Liver (tissue), 9 donors: ENCODE data around the gene NOSIP. TPM values are rescaled to one million over a fixed set of nuclear protein-coding genes. Genes with fewer than 3 reads are reported as not detected.

Experiments used
- DNase-seq: peaks from one replicate; pipeline ENCODE4 v3.0.0-alpha.2; 2017; ENCODE audit warnings: low spot score
- H3K27ac ChIP-seq, 2 donors: one replicate each; pipeline ENCODE4 v1.7.0; 2013; ENCODE audit warnings: inconsistent platforms in 2 of 2, low read length in 2 of 2, control low read depth in 1 of 2, low read depth in 1 of 2, mild to moderate bottlenecking in 1 of 2
- H3K27me3 ChIP-seq, 4 donors: one replicate each; pipeline versions ENCODE4 v1.6.1 to v1.7.0; 2013; ENCODE audit warnings: low read length in 3 of 4, inconsistent platforms in 1 of 4, mild to moderate bottlenecking in 1 of 4, moderate library complexity in 1 of 4; ENCODE audit not compliant: control insufficient read depth in 4 of 4, insufficient read depth in 4 of 4
- H3K36me3 ChIP-seq, 4 donors: one replicate each; pipeline versions ENCODE4 v1.6.1 to v1.7.0; 2013; ENCODE audit warnings: low read length in 3 of 4, mild to moderate bottlenecking in 3 of 4, low read depth in 1 of 4, moderate library complexity in 1 of 4; ENCODE audit not compliant: control insufficient read depth in 4 of 4, insufficient read depth in 3 of 4
- H3K4me1 ChIP-seq, 4 donors: one replicate each; pipeline versions ENCODE4 v1.6.1 to v1.7.0; 2013; ENCODE audit warnings: low read length in 3 of 4, mild to moderate bottlenecking in 3 of 4, moderate library complexity in 1 of 4; ENCODE audit not compliant: control insufficient read depth in 4 of 4, insufficient read depth in 4 of 4
- H3K4me3 ChIP-seq, 3 donors: one replicate each; pipeline versions ENCODE4 v1.6.1 to v1.7.0; 2013; ENCODE audit warnings: low read length in 3 of 3, control low read depth in 1 of 3, low read depth in 1 of 3, mild to moderate bottlenecking in 1 of 3
- H3K9ac ChIP-seq, 2 donors: one replicate each; pipeline ENCODE4 v1.7.0; 2013; ENCODE audit warnings: low read length in 2 of 2, mild to moderate bottlenecking in 2 of 2, moderate library complexity in 2 of 2, control low read depth in 1 of 2, low read depth in 1 of 2
- H3K9me3 ChIP-seq, 4 donors: one replicate each; pipeline versions ENCODE4 v1.6.1 to v1.7.0; 2013; ENCODE audit warnings: low read length in 3 of 4; ENCODE audit not compliant: control insufficient read depth in 4 of 4
- ATF3 ChIP-seq: IDR thresholded peaks from 2 replicates; pipeline ENCODE4 v1.6.1; 2016; ENCODE audit warnings: antibody characterized with exemption
- FOXA1 ChIP-seq: IDR thresholded peaks from 2 replicates; pipeline ENCODE4 v1.6.1; 2016; ENCODE audit warnings: antibody characterized with exemption
- FOXA2 ChIP-seq: IDR thresholded peaks from 2 replicates; pipeline ENCODE4 v1.6.1; 2016; ENCODE audit warnings: antibody characterized with exemption
- GABPA ChIP-seq, 2 donors: IDR thresholded peaks in 1 of 2; conservative IDR thresholded peaks in 1 of 2; 2 replicates each; pipeline ENCODE4 v1.6.1; 2016; ENCODE audit warnings: antibody characterized with exemption in 2 of 2, mild to moderate bottlenecking in 1 of 2, moderate library complexity in 1 of 2
- HNF4G ChIP-seq: IDR thresholded peaks from 2 replicates; pipeline ENCODE4 v1.6.1; 2016; ENCODE audit warnings: antibody characterized with exemption
- JUND ChIP-seq, 2 donors: IDR thresholded peaks; 2 replicates each; pipeline ENCODE4 v1.6.1; 2016; ENCODE audit warnings: antibody characterized with exemption in 2 of 2
- NR2F2 ChIP-seq: IDR thresholded peaks from 2 replicates; pipeline ENCODE4 v1.6.1; 2016; ENCODE audit warnings: antibody characterized with exemption
- TAF1 ChIP-seq: conservative IDR thresholded peaks from 2 replicates; pipeline ENCODE4 v1.6.1; 2016; ENCODE audit warnings: antibody characterized with exemption, mild to moderate bottlenecking
- YY1 ChIP-seq: IDR thresholded peaks from 2 replicates; pipeline ENCODE4 v1.6.1; 2016; ENCODE audit warnings: antibody characterized with exemption, mild to moderate bottlenecking
- ZBTB33 ChIP-seq: IDR thresholded peaks from 2 replicates; pipeline ENCODE4 v1.6.1; 2016; ENCODE audit warnings: antibody characterized with exemption
- WGBS: extraction: QIAGEN DNeasy Blood & Tissue Kit; methylation state at CpG from one replicate; pipeline ENCODE4 v1.1.7; 2013; 5-methylcytosine and 5-hydroxymethylcytosine counted together
- polyA plus RNA-seq, 2 donors: library from polyadenylated mRNA; stranded (reverse) in 1 of 2; unstranded in 1 of 2; fragments of 200-250 nt in 1 of 2; fragments of >200 nt in 1 of 2; fragmentation: Nextera tagmentation in 1 of 2; extraction: Ambion mirVana in 1 of 2; gene quantifications; one replicate each; pipeline versions ENCODE4 v1.2.1 to v1.2.3, GENCODE V29; 2013 to 2015
- total RNA-seq, 2 donors: library from RNA; depleted of rRNA; stranded (reverse); fragments of >200 nt; gene quantifications; one replicate each; pipeline ENCODE4 v1.2.3, GENCODE V29; 2014
- TF ChIP-seq, protein P1 (sequence below): IDR thresholded peaks from 2 replicates; pipeline ENCODE4 v1.6.1; 2016; ENCODE audit warnings: antibody characterized with exemption
- TF ChIP-seq, protein P2 (sequence below): IDR thresholded peaks from 2 replicates; pipeline ENCODE4 v1.6.1; 2016; ENCODE audit warnings: antibody characterized with exemption, mild to moderate bottlenecking
- donor health status: healthy.
- donor health status: healthy.
- donor health status: healthy.
- donor health status: healthy.
- donor health status: healthy.

Gene NOSIP
- total and polyA plus RNA-seq, 4 donors: 19.3 to 45.2 (median 30.5) TPM

- peaks cover 5 to 31% (median 22%) of the 10 kb centered on the region in 4 donors for H3K36me3 ChIP-seq
- no peak for TF ChIP-seq JUND (IDR thresholded peaks at IDR 0.05)
- no peak overlapping the region for H3K27ac ChIP-seq
- no peaks in the 10 kb centered on the region for H3K27me3 ChIP-seq
- WGBS: 95% methylated on average over 7 of the region's 7 CpGs
- no peak overlapping the region for H3K9ac ChIP-seq
- H3K9me3 ChIP-seq: no peaks in the 10 kb centered on the region
- no peak overlapping the region for H3K4me3 ChIP-seq
- no peak for DNase-seq
- peaks cover 0 to 3% (median 0%) of the 10 kb centered on the region in 4 donors for H3K4me1 ChIP-seq
These were observed 49.6 kb downstream of the NOSIP start for GRCh38 chr19:49530708-49531107.

DNA sequence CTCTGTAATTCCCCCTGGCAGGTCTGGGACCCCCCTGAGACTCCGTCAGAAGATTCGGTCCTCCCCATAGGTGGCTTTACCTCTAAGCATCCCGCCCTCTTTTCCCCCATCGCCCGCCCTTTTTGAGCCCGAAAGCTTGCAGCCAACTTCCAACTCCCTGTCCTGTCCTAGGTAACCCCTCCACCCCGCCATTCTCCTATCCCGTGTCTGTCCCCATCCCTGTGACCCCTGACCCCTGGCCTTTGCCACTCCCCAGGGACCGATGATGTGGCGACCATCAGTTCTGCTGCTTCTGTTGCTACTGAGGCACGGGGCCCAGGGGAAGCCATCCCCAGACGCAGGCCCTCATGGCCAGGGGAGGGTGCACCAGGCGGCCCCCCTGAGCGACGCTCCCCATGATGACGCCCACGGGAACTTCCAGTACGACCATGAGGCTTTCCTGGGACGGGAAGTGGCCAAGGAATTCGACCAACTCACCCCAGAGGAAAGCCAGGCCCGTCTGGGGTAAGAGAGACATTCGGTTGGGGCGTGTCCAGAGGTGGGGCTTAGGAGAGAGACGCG, 52.1 kb downstream of the NOSIP start:
- peak overlapping the region in 2 of 3 donors; percentile 17 to 18 for H3K4me3 ChIP-seq
- H3K9ac ChIP-seq: no peak overlapping the region
- no peaks in the 10 kb centered on the region for H3K4me1 ChIP-seq
- H3K27me3 ChIP-seq: no peaks in the 10 kb centered on the region
- WGBS: 75% methylated on average over 25 of the region's 25 CpGs
- peaks cover 4 to 38% (median 17%) of the 10 kb centered on the region in 4 donors for H3K36me3 ChIP-seq
- peak overlapping the region; percentile 33 for H3K27ac ChIP-seq
- no peaks in the 10 kb centered on the region for H3K9me3 ChIP-seq
- TF ChIP-seq HNF4G (no peak), TAF1 (no peak), FOXA1 (no peak), YY1 (no peak), NR2F2 (peak; percentile 22)
- TF ChIP-seq, protein P1, sequence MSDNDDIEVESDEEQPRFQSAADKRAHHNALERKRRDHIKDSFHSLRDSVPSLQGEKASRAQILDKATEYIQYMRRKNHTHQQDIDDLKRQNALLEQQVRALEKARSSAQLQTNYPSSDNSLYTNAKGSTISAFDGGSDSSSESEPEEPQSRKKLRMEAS: no peak
- TF ChIP-seq, protein P2, sequence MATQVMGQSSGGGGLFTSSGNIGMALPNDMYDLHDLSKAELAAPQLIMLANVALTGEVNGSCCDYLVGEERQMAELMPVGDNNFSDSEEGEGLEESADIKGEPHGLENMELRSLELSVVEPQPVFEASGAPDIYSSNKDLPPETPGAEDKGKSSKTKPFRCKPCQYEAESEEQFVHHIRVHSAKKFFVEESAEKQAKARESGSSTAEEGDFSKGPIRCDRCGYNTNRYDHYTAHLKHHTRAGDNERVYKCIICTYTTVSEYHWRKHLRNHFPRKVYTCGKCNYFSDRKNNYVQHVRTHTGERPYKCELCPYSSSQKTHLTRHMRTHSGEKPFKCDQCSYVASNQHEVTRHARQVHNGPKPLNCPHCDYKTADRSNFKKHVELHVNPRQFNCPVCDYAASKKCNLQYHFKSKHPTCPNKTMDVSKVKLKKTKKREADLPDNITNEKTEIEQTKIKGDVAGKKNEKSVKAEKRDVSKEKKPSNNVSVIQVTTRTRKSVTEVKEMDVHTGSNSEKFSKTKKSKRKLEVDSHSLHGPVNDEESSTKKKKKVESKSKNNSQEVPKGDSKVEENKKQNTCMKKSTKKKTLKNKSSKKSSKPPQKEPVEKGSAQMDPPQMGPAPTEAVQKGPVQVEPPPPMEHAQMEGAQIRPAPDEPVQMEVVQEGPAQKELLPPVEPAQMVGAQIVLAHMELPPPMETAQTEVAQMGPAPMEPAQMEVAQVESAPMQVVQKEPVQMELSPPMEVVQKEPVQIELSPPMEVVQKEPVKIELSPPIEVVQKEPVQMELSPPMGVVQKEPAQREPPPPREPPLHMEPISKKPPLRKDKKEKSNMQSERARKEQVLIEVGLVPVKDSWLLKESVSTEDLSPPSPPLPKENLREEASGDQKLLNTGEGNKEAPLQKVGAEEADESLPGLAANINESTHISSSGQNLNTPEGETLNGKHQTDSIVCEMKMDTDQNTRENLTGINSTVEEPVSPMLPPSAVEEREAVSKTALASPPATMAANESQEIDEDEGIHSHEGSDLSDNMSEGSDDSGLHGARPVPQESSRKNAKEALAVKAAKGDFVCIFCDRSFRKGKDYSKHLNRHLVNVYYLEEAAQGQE: no peak
- no peak for DNase-seq

GRCh38 chr19:49524812-49525455, 55.4 kb downstream of the NOSIP start:
- Histone ChIP-seq H3K27me3 (no peaks in the 10 kb centered on the region), H3K4me1 (peaks cover 0 to 2% (median 0%) of the 10 kb centered on the region in 4 donors), H3K36me3 (peaks cover 8 to 33% (median 14%) of the 10 kb centered on the region in 4 donors), H3K9me3 (no peaks in the 10 kb centered on the region), H3K4me3 (no peak overlapping the region), H3K27ac (no peak overlapping the region), H3K9ac (no peak overlapping the region)
- no peak for TF ChIP-seq FOXA2
- no peak for TF ChIP-seq GABPA (IDR thresholded peaks at IDR 0.05 in 1 of 2, conservative IDR thresholded peaks at IDR 0.05 in 1 of 2)
- TF ChIP-seq HNF4G: no peak
- TF ChIP-seq ATF3: no peak
- TF ChIP-seq ZBTB33: no peak
- no peak for TF ChIP-seq JUND (IDR thresholded peaks at IDR 0.05)
- WGBS: 87% methylated on average over 22 of the region's 22 CpGs
- DNase-seq: no peak
